GM19240 (cell line): ENCODE data around the gene PRDM16.
"Not testable (repeated sequence)": the region's sequence is repeated elsewhere in the genome, so short reads cannot be mapped to it uniquely, and the experiment has no call there.

Experiments
- DNase-seq: peaks from one replicate; pipeline ENCODE4 v3.0.0; 2011; ENCODE audit warnings: low spot score; ENCODE audit not compliant: insufficient read length

The PRDM16 gene

GRCh38 chr1:3161176-3161840, 92.3 kb downstream of the PRDM16 start:
- no peak for DNase-seq

DNA sequence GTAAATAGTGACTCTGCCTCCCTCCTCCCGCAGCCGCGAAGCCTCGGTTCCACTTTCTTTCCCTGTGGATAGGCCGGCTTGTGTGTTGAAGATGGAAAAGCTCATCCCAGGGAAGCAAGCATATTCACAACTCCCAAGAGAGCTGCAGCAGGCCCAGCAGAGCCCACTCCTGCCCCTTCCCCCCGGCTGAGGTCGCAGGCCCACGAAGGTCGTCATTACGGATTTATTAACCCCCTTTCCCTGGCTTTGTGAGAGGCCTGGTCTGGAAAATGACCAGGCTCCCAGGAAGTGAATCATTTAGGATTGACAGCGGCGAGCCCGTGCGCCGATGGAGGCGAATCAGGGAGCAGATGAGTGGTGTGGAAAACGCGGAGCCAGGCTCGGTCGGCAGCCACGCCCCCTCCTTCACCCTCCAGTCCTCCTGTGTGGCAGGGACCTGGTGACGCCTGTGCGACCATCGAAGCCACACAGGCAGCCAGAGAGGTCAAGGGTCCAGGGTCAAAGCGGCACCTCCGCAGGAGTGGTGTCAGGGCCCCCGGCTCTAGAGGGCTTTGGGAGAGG, 93.4 kb downstream of the PRDM16 start:
- no peak for DNase-seq

DNA sequence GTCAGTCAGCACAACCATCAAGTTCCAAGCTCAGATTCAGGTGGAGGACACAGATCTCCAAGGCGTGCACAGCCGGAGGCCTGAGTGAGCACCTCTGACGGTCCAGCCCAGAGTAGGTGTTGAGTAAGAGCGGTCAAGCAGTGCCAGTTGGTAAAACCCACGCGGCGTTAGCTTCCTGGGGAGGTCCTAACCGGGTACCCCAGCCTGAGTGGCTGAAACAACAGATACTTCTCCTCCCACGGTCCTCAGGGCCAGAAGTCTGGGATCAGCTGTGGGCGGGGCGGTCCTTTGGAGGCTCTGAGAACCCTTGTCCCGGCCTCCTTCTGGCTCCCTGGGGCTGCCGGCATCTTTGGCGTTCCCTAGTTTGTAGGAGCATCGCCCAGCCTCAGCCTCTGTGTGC, 94.4 kb downstream of the PRDM16 start:
- DNase-seq: no peak

DNA sequence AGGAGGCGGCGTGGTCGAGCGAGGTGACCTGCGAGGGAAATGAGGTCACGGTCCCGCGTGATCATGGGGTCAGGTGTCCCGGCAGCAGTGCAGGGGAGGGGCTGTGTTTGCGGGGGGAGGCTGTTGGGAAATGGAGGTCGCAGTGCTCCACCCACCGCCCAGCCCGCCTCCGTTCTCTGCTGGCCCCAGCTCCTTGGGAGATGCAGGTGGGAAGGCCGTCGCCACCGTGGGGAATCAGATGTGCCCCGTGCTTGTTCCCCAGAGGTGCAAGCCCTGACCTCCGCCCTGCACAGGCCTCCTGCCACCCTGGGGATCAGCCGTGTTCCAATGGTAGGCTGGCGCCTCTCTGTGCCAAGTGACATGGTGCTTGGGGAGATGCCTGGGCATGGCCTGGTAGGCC, 95.7 kb downstream of the PRDM16 start:
- DNase-seq: no peak

GRCh38 chr1:3165189-3165588, 96.2 kb downstream of the PRDM16 start:
- not testable (repeated sequence) for DNase-seq

DNA sequence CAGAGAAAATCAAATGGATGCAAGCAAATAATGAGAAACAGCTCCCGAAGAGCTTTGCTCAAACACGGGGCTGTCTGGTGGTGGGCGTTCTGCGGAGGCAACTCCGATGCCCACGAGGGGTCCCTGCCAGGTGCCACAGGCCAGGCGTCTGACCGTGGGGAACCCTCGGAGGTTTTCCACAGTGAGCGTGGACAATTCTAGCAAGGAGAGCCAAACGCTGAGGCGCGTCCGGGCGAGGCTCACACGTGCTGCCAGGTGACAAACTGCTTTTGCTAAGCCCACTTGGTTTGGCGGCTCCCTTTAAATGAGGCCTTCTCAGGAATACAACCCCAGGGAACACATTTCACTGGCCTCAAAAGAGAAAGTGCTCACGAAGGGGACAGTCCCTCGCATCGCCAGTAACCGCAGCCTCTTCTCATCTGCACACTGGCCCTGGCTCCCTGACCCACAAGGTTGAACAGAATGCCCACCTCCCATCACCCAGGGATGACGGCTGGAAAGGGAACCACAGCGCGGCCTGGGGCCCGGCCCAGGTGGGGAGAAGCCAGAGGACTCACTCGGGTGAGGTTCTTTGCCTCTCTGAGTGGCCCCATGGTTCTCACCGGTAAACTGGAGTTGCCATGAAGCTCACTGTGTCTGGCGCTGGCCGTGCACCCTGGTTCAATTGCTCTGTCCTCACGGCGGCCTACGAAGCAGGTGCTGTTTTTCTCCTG, 97.4 kb downstream of the PRDM16 start:
- DNase-seq: no peak

- no peak for DNase-seq
These were observed 98.3 kb downstream of the PRDM16 start for GRCh38 chr1:3167255-3167654.

- DNase-seq: no peak
These were observed 99.7 kb downstream of the PRDM16 start for GRCh38 chr1:3168678-3169077.

GRCh38 chr1:3169665-3170356, 100.8 kb downstream of the PRDM16 start:
- DNase-seq: no peak

GRCh38 chr1:3170561-3171453, 101.8 kb downstream of the PRDM16 start:
- no peak for DNase-seq

DNA sequence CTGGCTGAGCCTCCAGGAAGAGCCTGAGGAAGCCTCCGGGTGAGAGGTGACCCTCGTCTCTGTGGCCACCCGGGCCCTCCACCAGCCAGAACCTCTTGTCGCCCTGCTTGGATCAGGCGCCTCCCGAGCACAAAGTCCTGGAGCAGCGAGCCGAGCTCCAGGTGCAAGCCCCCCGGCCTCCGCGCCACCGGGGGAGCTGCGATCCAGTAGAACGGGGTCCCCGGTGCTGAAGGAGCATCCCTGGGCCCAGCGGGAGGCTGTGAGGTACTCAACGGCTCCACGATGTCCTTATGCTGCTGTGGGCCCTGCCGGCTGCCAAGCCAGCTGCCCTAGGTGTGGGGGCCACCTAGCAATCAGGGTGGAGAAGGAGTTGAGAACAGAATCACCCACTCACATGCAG, 102.8 kb downstream of the PRDM16 start:
- DNase-seq: no peak

DNA sequence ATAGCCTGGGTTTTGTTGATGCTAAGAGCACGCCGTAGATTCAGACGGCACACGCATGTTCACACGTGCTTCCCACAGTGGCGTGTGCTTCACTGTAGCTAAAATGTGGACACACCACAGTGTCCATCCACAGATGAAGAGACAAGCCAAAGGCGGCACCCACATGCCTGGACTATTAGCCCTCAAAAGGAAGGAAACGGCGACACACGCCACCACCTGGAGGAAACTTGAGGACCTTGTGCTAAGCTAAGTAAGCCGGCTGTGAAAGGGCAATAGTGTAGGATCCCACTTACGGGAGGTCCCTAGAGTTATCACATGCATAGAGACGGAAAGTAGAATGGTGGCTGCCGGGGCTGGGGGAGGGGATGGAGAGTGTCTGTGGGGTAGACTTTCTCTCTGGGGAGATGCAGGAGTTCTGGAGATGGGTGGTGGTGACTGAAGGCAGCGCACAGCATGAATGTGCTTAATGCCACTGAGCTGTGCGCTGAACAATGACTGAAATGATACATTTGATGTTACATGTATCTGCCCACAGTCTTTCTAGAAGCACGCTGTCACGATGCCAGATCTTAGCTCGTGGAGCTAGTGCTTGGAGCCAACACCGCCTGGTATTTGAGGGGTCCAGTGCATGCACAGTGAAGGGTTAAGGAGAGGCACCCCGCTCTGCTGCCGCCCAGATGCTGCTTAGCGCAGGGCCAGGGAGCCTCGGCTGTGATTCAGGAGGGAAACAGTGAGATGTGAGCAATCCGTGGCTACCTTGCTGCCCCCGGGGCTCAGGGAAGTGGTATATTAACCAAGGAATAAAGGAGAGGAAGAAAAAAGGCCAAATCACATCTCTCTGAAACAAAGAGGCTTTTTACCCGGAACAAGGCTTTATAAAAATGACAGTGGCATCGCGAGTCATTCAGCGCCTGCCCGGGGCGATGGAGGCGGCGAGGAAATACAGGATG, 103.7 kb downstream of the PRDM16 start:
- no peak for DNase-seq

DNA sequence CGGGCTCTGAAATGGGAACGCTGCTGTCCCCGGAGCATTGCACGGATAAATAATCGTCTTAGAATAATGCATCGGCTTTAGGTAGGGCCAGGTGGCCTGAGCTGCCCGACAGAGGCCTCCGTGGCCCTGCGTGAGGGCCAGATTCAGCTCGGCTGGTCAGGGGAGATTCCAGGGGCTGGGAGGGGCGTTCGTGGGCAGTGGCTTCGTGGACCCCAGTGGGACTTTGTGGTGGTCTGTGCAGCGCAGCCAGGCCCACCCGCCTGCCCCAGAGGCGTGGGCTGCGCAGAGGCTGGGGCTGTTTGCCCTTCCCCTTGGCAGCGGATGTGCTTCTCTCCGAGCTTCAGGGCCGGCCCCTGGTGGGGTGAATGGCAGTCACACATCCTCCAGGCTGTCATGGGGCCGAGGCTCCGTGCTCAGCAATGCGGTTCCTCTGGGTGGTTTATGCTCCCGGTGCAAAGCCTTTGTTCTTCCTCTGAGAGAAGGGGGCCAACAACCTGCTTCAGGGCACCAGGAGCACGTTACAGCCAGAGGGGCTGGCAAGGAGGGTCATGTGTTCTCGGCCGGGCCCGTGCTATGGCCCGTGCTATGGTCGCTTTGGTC, 104.5 kb downstream of the PRDM16 start:
- DNase-seq: no peak

DNA sequence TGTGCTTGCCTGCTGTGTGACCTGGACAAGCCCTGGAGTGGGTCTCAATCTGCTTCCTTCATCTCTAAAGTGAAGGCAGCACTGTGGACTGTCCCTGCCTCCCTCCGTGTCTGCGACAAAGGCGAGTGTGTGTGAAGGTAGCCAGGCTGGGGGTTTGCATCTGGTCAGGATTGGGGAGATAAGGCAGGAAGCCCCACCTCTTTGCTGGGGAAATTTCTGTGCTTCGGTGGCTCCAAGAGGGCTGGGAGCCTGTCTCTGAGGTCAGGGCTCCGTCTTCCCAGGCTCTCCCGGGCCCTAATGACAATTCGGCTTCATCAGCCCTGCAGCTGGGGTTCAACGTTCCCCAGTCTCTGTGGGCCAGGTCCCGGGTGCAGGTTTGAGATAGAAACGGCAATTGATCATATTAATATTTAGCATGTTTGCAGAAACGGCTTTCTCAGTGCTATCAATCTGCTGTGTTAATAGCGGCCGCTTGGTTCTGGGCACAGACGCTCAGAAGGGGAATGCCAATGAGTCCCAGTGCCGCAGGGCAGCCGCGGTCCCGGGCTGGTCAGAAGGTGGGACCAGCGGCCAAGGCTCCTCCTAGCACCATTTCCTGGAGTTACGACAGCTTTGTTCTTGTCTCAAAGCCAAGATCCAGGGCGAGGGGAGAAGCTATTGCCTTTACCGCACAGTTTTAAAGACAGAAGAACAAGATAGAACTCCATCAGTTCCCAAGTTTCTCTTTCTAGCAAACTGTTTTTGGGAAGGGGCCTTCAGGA, 105.7 kb downstream of the PRDM16 start:
- DNase-seq: no peak

- DNase-seq: no peak
These were observed 106.5 kb downstream of the PRDM16 start for GRCh38 chr1:3175486-3175885.

DNA sequence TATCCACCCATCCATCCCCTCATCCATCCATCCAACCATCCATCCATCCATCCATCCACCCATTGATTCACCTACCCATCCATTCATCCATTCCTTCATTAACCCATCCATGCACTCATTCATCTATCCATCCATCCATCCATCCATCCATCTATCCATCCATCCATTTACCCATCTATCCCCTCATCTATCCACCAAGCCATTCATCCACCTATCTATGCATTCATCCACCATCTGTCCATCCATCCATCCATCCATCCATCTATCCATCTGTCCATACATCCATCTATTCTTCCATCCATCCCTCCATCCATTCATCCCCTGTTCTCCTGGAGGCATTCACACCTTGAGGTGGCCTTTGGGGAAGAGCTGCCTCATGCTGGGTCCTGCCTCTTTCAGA, 107.0 kb downstream of the PRDM16 start:
- no peak for DNase-seq

DNA sequence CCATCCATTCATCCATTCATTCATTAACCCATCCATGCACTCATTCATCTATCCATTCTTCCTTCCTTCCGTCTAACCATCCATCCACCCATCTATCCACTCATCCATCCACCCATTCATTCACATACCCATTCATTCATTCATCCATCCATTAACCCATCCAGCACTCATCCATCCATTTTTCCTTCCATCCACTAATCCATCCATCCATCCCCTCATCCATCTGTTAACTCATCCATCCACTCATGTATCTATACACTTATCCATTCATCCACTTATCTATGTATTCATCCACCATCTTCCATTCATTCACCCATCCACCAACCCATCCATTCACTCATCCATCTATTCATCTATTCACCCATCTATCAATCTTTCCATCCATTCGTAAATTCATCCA, 107.8 kb downstream of the PRDM16 start:
- DNase-seq: no peak

DNA sequence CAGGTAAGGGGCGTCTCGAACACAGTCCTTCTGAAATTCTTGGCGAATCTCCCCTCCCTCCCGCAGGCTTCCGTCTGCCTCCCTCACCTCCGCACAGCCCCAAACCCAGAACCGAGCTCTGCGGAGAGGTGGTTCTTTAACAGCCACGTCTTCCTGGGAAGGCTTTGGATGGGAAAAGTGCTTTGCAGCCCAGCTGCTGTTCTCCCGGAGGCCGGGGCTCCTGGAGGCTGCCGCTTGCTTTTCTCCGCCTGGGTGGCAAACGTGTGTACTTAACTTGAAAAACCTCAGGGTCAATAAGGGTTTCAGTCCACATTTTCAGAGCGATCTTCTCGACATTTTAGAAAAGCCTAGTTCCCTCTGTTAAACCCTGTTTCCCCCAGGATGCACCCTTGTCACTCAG, 109.3 kb downstream of the PRDM16 start:
- DNase-seq: no peak

GRCh38 chr1:3179471-3179870, 110.5 kb downstream of the PRDM16 start:
- no peak for DNase-seq
